CD1c-positive myeloid dendritic cell (primary cell): ENCODE measurements around the gene ATP2B2.
"Not testable (repeated sequence)": the region's sequence is repeated elsewhere in the genome, so short reads cannot be mapped to it uniquely, and the experiment has no call there.

Experiments used
- DNase-seq: peaks from one replicate; pipeline ENCODE4 v3.0.0-alpha.2; 2016; ENCODE audit errors: extremely low spot score

ATP2B2 gene

DNA sequence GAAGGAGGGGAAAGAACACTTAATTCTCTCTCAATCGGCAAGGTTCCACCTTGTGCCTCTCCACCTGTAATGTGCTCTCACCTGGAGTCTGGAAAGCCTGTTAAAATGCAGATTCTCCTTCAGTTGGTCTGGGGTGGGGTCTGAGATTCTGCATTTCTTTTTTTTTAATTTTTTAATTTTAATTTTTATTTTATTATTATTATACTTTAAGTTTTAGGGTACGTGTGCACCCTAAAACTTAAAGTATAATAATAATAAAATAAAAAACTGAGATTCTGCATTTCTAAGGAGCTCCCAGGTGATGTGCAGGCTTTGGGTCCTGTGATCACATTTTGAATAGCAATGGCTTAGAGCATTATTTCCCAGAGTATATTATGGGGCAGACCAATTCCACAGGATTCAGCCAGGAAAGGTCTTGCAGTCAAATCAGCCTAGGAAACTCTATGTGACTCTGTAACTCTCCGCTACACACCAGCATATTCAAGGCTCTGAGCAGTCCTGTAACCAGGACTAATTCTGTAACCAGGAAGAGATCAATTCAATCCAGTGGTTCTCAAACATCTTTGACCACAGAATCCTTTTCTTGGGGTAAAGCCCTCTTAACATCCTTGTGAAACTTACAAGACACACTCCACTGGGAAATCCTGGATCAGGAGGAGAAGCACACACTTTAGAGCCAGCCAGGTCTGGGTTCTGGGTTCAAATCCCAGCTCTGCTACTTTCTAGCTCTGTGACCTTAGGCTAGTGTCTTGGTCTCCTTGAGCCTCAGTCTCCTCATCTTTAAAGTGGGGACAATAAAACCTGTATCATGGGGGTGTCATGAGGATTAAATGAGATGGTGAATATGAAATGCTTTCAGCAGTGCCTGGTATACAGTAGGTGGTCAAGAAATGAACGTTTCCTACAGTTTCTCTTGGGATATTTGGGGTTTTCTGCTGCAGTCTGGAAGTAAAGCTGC lies 122.2 kb downstream of the ATP2B2 start:
- DNase-seq = no peak

DNA sequence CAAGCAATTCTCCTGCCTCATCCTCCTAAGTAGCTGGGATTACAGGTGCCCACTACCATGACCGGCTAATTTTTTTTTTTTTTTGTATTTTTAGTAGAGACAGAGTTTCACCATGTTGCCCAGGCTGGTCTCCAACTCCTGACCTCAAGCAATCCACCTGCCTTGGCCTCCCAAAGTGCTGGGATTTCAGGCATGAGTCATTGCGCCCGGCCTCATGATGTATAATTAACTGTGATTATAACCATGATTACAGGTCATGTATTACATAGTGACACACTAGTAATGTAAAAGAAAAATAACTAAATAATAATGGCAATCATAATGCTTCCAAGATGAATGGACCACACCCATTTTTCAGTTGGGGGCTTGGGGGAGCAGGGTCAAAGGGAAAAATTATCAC lies 122.9 kb downstream of the ATP2B2 start:
- DNase-seq = not testable (repeated sequence)

- no peak for DNase-seq
Observed at GRCh38 chr3:10381336-10381735, 124.0 kb downstream of the ATP2B2 start.

- no peak for DNase-seq
Observed at GRCh38 chr3:10380906-10381305, 124.5 kb downstream of the ATP2B2 start.

GRCh38 chr3:10379961-10380360 lies 125.4 kb downstream of the ATP2B2 start:
- no peak for DNase-seq

DNA sequence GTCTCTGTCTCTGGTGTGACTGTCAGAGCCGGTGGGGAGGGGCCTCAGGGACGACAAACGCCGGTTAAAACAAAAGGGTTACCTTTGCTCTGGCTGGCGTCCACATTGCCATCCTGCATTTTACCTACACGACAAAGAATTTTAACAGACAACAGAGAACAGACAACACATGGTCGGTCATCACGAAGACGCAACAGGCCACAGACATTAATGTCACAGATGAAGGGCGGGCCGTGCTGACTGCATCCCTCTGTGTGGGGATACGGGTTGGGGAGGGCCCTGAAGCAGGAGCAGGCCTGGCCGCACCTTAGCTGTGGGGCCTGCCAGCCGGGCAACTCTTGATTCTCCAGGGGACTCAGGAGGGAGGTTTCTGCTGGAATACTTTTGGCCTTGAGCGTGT lies 126.2 kb downstream of the ATP2B2 start:
- no peak for DNase-seq

DNA sequence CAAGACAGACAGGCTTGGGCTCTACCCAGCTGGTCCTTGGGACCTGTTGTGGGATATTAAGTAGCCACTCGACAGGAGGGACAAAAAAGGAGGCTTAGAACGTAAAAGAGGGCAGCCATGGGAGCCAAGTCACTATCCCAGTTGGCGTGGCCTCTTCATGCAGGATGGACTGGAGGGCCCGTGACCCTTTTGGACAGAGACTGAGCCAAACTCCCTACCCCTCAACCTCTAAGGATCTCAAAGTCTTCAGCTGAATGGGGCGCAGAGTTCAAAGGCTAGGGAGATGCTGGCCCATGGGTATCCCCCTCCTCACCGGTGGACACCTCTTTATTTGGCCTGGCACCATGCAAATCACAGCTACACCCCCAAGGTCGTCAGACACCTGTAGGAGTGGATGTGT lies 126.6 kb downstream of the ATP2B2 start:
- DNase-seq = no peak

DNA sequence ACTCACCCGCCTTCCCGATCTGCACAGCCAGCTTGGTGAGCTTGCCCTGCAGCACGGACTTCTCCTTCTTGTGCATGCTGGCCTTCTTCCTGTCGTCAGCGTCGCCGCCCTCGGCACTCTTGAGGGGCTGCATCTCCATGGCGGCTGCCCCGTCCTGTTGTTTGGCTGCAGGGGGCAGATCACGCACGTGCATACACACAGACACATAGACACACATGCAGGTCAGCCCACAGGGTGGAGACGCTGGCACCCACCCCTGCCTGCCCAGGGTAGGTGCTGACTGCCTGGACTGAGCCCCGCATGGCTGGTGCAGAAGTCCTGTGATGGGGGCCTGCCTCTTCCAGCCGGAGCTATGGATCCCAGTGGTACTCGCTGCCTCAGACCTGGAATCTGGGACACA lies 127.1 kb downstream of the ATP2B2 start:
- DNase-seq = no peak

DNA sequence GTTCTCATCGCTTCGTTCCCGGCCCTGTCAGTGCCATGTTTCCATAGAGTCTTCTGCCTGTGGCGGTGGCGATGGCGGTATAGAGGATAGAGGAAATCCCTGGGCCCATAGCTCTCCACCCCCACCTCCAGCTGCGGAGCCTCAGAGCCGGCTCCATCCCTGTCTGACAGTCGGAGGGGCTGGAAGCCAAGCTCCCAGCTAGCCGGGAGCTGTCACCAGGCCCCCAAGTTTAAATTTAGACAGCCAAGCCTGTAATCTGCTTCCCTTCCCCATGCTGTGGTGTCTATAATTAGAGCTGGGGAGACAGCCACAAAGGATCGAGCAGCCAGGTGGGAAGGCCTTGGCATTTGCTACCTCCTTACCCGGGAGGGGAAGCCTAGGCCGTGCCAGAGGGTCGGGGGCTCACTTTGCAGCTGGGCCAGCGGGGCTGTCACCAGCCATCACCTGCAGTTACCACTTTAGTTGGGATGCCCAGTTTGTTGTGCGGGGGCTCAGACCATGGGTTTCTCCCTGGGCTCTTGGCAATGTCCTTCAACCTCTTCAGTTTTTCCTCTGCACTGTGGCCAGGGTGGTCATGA lies 128.1 kb downstream of the ATP2B2 start:
- DNase-seq = no peak

GRCh38 chr3:10376353-10376752 lies 129.0 kb downstream of the ATP2B2 start:
- no peak for DNase-seq

GRCh38 chr3:10375296-10376053 lies 129.9 kb downstream of the ATP2B2 start:
- DNase-seq = no peak

- no peak for DNase-seq
Observed at GRCh38 chr3:10374311-10374710, 131.1 kb downstream of the ATP2B2 start.

GRCh38 chr3:10373686-10374261 lies 131.6 kb downstream of the ATP2B2 start:
- no peak for DNase-seq

- no peak for DNase-seq
Observed at GRCh38 chr3:10371789-10372188, 133.6 kb downstream of the ATP2B2 start.

DNA sequence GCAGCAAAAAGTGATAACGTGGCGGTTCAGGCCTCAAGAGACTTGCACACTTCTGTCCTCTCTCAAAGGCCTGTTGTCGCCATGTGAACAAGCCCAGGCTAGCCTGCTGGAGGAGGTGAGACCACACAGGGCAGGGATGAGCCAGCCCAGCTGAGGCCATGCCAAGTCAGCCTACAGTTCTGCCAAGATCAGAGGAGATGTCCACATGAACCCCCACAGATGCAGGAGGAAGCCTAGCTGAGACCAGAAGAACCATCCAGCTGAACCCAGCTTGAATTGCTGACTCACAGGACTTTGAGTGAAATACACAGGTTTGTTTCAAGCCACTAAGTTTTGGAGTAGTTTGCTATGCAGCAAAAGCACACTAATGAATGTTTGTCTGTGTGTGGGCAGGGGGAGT lies 134.2 kb downstream of the ATP2B2 start:
- no peak for DNase-seq

- DNase-seq = peak; percentile 77
Observed at GRCh38 chr3:10370429-10370828, 135.0 kb downstream of the ATP2B2 start.

DNA sequence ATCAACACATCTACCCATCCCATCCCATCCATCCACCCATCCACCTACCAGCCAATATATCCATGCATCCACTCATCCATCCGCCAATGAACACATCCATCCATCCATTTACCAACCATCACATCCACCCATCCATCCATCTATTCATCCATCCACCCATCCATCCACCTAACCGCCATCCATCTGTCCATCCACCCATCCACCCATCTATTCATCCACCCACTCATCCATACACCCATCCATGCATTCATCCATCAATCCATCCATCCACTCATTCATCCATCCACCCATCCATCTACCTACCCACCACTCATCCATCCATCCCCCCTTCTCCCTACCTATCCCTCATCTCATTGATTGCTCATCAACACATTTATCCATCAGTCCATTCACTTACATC lies 136.9 kb downstream of the ATP2B2 start:
- no peak for DNase-seq

DNA sequence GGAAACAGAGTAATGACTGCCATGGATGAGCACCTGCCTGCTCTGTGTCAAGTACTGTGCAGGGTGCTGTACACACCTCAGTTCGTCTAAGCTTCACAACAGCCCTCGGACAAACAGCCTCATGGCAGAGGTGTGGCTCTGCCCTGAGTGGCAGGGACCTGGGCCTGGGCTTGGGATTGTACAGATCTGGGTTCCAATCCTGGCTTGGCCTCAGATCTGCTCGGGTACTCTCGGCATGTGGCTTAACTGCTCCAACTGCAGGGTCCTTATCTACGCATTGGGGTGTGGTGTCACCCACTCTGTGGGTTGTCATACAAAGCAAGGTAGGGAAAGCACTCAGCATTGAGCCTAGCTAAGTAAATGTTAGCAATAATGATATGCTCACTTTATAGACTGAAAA lies 137.9 kb downstream of the ATP2B2 start:
- DNase-seq = no peak

GRCh38 chr3:10366651-10367101 lies 138.7 kb downstream of the ATP2B2 start:
- DNase-seq = peak; percentile 71

DNA sequence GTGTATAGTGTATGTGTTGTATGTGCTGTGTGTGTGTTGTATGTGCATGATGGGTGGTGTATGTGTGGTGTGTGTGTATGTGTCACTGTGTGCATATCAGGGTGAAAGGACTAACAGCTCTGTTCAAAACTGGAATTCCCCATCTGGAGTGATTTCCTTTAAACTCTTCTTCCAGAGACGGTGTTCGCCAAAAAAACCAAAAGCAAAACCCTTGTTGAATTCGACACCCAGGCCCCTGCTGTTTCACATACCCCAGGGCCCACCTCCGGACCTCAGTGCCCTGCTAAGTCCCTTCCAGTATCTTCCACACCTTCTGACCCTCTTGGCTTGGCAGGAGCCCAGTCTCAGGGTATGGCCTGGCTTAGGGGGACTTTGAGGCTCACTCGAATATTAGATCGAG lies 139.6 kb downstream of the ATP2B2 start:
- DNase-seq = no peak

DNA sequence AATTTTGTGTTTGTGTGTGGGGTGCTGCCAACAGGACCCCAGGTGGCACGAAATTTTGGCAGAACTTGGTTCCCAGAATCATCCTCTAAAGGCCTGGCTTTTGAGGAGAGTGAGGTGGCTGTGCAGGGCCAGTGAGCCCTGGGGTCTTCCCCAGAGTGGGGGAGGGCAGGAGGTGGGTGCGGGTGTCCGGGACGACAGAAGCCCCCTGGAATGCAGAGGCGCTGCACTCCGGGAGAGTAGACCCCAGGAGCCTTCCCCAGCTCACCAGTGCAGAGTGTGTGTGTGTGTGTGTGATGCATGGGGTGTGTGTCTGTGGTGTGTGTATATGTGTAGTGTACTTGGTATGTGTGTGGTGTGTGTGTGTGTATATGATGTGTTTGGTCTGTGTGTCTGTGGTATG lies 140.1 kb downstream of the ATP2B2 start:
- DNase-seq = no peak

DNA sequence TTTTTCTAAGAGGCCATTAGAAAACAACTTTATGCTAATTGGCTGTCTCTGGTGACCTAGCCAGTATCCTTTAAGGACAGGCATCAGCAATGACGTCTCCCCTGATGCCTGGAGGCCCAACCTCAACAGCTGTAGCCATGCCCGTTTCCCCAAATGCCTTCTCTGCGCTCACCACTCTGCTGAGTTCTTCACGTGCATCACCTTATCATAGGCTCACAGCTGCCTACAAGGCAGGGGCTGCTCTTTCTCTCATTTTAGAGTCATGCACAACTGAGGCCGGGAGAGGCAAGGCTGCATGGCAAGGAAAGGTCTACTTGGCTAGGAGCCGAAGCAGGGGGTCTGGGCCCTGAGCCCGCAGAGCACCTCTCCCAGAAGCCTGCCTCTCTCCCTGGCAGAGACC lies 140.6 kb downstream of the ATP2B2 start:
- DNase-seq = no peak
